Endothelial cell (in vitro differentiated cells): ENCODE results near the gene ATP10A. TPM values are rescaled to one million over a fixed set of nuclear protein-coding genes. Genes with fewer than 3 reads are reported as not detected.

ENCODE experiments used
- DNase-seq: peaks from one replicate; pipeline ENCODE4 v3.0.0; 2021; ENCODE audit warnings: low spot score
- H3K27ac Mint-ChIP-seq: one replicate; pipeline ENCODE4 v1.8.0; 2021; ENCODE audit warnings: mixed read lengths, inconsistent platforms; ENCODE audit not compliant: unreplicated experiment
- H3K27me3 Mint-ChIP-seq: one replicate; pipeline ENCODE4 v1.8.0; 2021; ENCODE audit warnings: mild to moderate bottlenecking, moderate library complexity, mixed read lengths, inconsistent platforms; ENCODE audit not compliant: unreplicated experiment
- H3K36me3 Mint-ChIP-seq: one replicate; pipeline ENCODE4 v1.8.0; 2021; ENCODE audit warnings: mild to moderate bottlenecking, low read depth, mixed read lengths, inconsistent platforms; ENCODE audit not compliant: unreplicated experiment
- H3K4me1 Mint-ChIP-seq: one replicate; pipeline ENCODE4 v1.8.0; 2021; ENCODE audit warnings: mild to moderate bottlenecking, mixed read lengths, inconsistent platforms; ENCODE audit not compliant: unreplicated experiment
- H3K4me3 Mint-ChIP-seq: one replicate; pipeline ENCODE4 v1.8.0; 2021; ENCODE audit warnings: mild to moderate bottlenecking, mixed read lengths, inconsistent platforms; ENCODE audit not compliant: unreplicated experiment
- H3K9me3 Mint-ChIP-seq: one replicate; pipeline ENCODE4 v1.8.0; 2021; ENCODE audit warnings: mixed read lengths, inconsistent platforms; ENCODE audit not compliant: unreplicated experiment
- CTCF ChIP-seq: fragments of 200-600 bp; sonication (generic); IDR thresholded peaks from one replicate; pipeline ENCODE4 v1.5.0; 2021; ENCODE audit warnings: antibody characterized with exemption; ENCODE audit not compliant: unreplicated experiment
- total RNA-seq: library from RNA; stranded (reverse); fragmentation: NEBNext Ultra II Directional; extraction: Animal tissue kit (Norgen Biotek cat#: 25700); gene quantifications from one replicate; pipeline ENCODE4 v1.2.1, GENCODE V29; 2021; ENCODE audit not compliant: unreplicated experiment

Gene ATP10A
- total RNA-seq, 1 donor from 2014 or later, result 0.13 TPM

GRCh38 chr15:25709437-25710159, 153.5 kb downstream of the ATP10A start:
- no peaks in the 10 kb centered on the region for H3K9me3 Mint-ChIP-seq
- TF ChIP-seq CTCF, result no peak
- no peak overlapping the region for H3K4me3 Mint-ChIP-seq
- no peaks in the 10 kb centered on the region for H3K36me3 Mint-ChIP-seq
- no peaks in the 10 kb centered on the region for H3K27me3 Mint-ChIP-seq
- H3K27ac Mint-ChIP-seq, result no peak overlapping the region
- no peak for DNase-seq
- no peaks in the 10 kb centered on the region for H3K4me1 Mint-ChIP-seq

GRCh38 chr15:25708391-25708790, 154.7 kb downstream of the ATP10A start:
- no peak for TF ChIP-seq CTCF
- Mint-ChIP-seq H3K36me3 (no peaks in the 10 kb centered on the region), H3K9me3 (no peaks in the 10 kb centered on the region), H3K27ac (no peak overlapping the region), H3K4me1 (no peaks in the 10 kb centered on the region), H3K27me3 (no peaks in the 10 kb centered on the region), H3K4me3 (no peak overlapping the region)
- no peak for DNase-seq

- no peak for DNase-seq
- no peak for TF ChIP-seq CTCF
- no peaks in the 10 kb centered on the region for H3K9me3 Mint-ChIP-seq
- no peak overlapping the region for H3K4me3 Mint-ChIP-seq
- H3K36me3 Mint-ChIP-seq, result no peaks in the 10 kb centered on the region
- no peaks in the 10 kb centered on the region for H3K4me1 Mint-ChIP-seq
- no peak overlapping the region for H3K27ac Mint-ChIP-seq
- H3K27me3 Mint-ChIP-seq, result no peaks in the 10 kb centered on the region
These were observed 155.3 kb downstream of the ATP10A start for GRCh38 chr15:25707656-25708365.

- Mint-ChIP-seq H3K4me3 (no peak overlapping the region), H3K36me3 (no peaks in the 10 kb centered on the region), H3K27me3 (no peaks in the 10 kb centered on the region), H3K4me1 (no peaks in the 10 kb centered on the region), H3K27ac (no peak overlapping the region), H3K9me3 (no peaks in the 10 kb centered on the region)
- no peak for DNase-seq
- no peak for TF ChIP-seq CTCF
These were observed 156.8 kb downstream of the ATP10A start for GRCh38 chr15:25706176-25706955.
